A172 (cell line): Measurements from ENCODE around the gene MYH10. TPM values are rescaled to one million over a fixed set of nuclear protein-coding genes. Genes with fewer than 3 reads are reported as not detected.

Experiments
- DNase-seq: peaks from one replicate; pipeline ENCODE4 v3.0.0-alpha.2; 2015; ENCODE audit warnings: low spot score
- total RNA-seq: library from RNA; depleted of rRNA; stranded (reverse); fragments of >200 nt; shearing (Covaris generic); gene quantifications from 2 replicates; pipeline ENCODE4 v1.2.3, GENCODE V29; 2014

MYH10 gene
- total RNA-seq, 1 experiment from 2014 or later = 72.1 TPM

GRCh38 chr17:8609910-8610309, 20.6 kb downstream of the MYH10 start:
- no peak for DNase-seq

- no peak for DNase-seq
These were observed 22.5 kb downstream of the MYH10 start for GRCh38 chr17:8608001-8608400.

- DNase-seq = no peak
These were observed 24.1 kb downstream of the MYH10 start for GRCh38 chr17:8606401-8606800.

GRCh38 chr17:8602679-8603078, 27.8 kb downstream of the MYH10 start:
- DNase-seq = no peak

- no peak for DNase-seq
These were observed 31.0 kb downstream of the MYH10 start for GRCh38 chr17:8599351-8600011.

- no peak for DNase-seq
These were observed 31.6 kb downstream of the MYH10 start for GRCh38 chr17:8598913-8599312.

- DNase-seq = no peak
These were observed 36.7 kb downstream of the MYH10 start for GRCh38 chr17:8593830-8594229.

- no peak for DNase-seq
These were observed 37.2 kb downstream of the MYH10 start for GRCh38 chr17:8593276-8593675.

- DNase-seq = no peak
These were observed 41.5 kb downstream of the MYH10 start for GRCh38 chr17:8588877-8589554.

- no peak for DNase-seq
These were observed 43.8 kb downstream of the MYH10 start for GRCh38 chr17:8586766-8587165.

GRCh38 chr17:8585911-8586310, 44.6 kb downstream of the MYH10 start:
- no peak for DNase-seq

- DNase-seq = no peak
These were observed 46.6 kb downstream of the MYH10 start for GRCh38 chr17:8583954-8584353.

- DNase-seq = no peak
These were observed 49.4 kb downstream of the MYH10 start for GRCh38 chr17:8580952-8581658.

- DNase-seq = no peak
These were observed 52.7 kb downstream of the MYH10 start for GRCh38 chr17:8577868-8578267.

- DNase-seq = no peak
These were observed 53.8 kb downstream of the MYH10 start for GRCh38 chr17:8576559-8577294.

GRCh38 chr17:8574687-8575086, 55.8 kb downstream of the MYH10 start:
- DNase-seq = no peak

- no peak for DNase-seq
These were observed 57.8 kb downstream of the MYH10 start for GRCh38 chr17:8572764-8573163.

- DNase-seq = no peak
These were observed 66.4 kb downstream of the MYH10 start for GRCh38 chr17:8563981-8564602.

- no peak for DNase-seq
These were observed 67.3 kb downstream of the MYH10 start for GRCh38 chr17:8563024-8563776.

GRCh38 chr17:8558144-8558543, 72.4 kb downstream of the MYH10 start:
- no peak for DNase-seq

- DNase-seq = no peak
These were observed 73.2 kb downstream of the MYH10 start for GRCh38 chr17:8557176-8557806.
